ENCODE results near the gene TRIM26. TPM values are rescaled to one million over a fixed set of nuclear protein-coding genes. Genes with fewer than 3 reads are reported as not detected.

The TRIM26 gene
- total RNA-seq, 4 donors from 2014 or later = 19.5 to 92.0 (median 53.2) TPM

DNA sequence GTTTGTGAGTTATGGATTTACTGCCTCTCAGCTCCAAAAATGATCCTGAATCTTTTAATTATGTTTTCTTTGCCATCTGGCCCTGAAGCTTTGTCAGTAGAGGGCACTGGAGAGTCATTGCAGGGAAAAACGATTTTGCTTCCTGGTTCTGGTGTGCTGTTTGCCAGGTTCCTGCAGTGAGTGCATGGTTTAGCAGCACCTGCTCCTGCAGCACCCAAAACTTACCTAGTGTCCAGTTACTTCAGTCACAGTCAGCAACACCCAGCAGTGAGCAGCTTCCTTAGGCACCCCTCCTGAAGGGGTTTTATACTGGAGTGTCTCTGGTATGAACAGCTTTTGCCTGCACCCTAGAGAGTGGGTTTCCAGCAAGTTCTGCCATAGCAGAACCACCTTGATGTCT, 6.0 kb upstream of the TRIM26 start:
- Histone ChIP-seq H3K4me1 (peaks cover 3 to 8% (median 4%) of the 10 kb centered on the region in 4 donors), H3K4me3 (no peak overlapping the region), H3K9me3 (peaks cover 7% of the 10 kb centered on the region in 2 donors), H3K36me3 (no peaks in the 10 kb centered on the region), H3K27ac (no peak overlapping the region), H3K27me3 (no peaks in the 10 kb centered on the region)
- in situ Hi-C loops (cut with MboI; ENCODE audit: low pct_ligation_motif_present in 1 of 4, low pct_unique_long_range_greater_than_20kb in 1 of 4, low sequenced_read_pairs in 3 of 4) = no loop called here
- 0% methylated on average over 1 of the region's 1 CpG; no CpG with 5 or more reads in 1 of the 2 donors for WGBS, 2 donors (ENCODE audit: low coverage in 1 of 2)
- DNase-seq = peak; percentile 64
- intact Hi-C loops (cut with DNase I; ENCODE audit: low total_unique reads) = no loop called here
- TF ChIP-seq, protein P1, sequence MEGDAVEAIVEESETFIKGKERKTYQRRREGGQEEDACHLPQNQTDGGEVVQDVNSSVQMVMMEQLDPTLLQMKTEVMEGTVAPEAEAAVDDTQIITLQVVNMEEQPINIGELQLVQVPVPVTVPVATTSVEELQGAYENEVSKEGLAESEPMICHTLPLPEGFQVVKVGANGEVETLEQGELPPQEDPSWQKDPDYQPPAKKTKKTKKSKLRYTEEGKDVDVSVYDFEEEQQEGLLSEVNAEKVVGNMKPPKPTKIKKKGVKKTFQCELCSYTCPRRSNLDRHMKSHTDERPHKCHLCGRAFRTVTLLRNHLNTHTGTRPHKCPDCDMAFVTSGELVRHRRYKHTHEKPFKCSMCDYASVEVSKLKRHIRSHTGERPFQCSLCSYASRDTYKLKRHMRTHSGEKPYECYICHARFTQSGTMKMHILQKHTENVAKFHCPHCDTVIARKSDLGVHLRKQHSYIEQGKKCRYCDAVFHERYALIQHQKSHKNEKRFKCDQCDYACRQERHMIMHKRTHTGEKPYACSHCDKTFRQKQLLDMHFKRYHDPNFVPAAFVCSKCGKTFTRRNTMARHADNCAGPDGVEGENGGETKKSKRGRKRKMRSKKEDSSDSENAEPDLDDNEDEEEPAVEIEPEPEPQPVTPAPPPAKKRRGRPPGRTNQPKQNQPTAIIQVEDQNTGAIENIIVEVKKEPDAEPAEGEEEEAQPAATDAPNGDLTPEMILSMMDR (IDR thresholded peaks at IDR 0.05) = peak; percentile 71 to 84 (median 82)
- no peak for TF ChIP-seq POLR2A (IDR thresholded peaks at IDR 0.05)

DNA sequence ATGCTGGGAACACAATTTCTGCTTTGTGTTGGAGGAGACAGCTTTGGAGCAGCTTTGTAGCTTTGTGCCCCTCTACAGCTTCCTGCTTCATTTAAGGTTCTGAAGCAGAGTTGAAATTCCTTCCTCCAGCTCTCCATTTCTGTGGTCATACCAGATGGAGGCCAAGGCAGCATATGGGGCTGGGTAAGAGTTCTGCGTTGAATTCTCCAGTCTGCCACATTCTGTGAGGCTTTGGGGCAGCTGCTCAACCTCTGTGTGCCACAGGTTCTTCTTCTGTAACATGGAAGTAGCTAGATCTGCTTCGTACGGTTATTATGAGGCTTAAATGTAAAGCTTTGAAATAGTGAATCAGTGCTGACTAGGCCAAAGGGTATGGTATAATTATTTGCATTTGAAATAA, 2.9 kb upstream of the TRIM26 start:
- no peak for TF ChIP-seq EP300 (IDR thresholded peaks at IDR 0.05; ENCODE audit: low read depth)
- TF ChIP-seq, protein P1 (IDR thresholded peaks at IDR 0.05) = no peak
- H3K4me3 ChIP-seq = no peak overlapping the region
- H3K27ac ChIP-seq = no peak overlapping the region
- in situ Hi-C loops (cut with MboI; ENCODE audit: low pct_ligation_motif_present in 1 of 4, low pct_unique_long_range_greater_than_20kb in 1 of 4, low sequenced_read_pairs in 3 of 4) = no loop called here
- DNase-seq = no peak
- 72 to 80% methylated on average over 2 to 3 of the region's 3 CpGs for WGBS, 2 donors (ENCODE audit: low coverage in 1 of 2)
- H3K4me1 ChIP-seq = peaks cover 13 to 23% (median 19%) of the 10 kb centered on the region in 4 donors
- no peaks in the 10 kb centered on the region for H3K27me3 ChIP-seq
- H3K36me3 ChIP-seq = no peaks in the 10 kb centered on the region
- intact Hi-C loops (cut with DNase I; ENCODE audit: low total_unique reads) = no loop called here
- H3K9me3 ChIP-seq = no peaks in the 10 kb centered on the region

DNA sequence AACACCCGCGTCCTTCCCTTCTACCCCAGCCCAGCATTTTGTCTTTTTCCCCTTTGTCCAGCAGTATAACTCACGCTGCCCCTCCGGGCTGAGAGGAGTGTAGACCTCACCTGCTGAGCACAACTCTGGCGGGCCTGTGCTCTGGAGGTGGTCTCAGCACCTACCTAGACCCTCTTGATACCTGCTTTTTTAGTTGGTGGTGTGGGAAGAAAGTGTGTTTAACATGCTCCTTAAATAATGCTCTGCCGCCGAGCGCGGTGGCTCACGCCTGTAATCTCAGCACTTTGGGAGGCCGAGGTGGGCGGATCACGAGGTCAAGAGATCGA, 1.4 kb upstream of the TRIM26 start:
- Histone ChIP-seq H3K4me1 (peaks cover 22 to 36% (median 27%) of the 10 kb centered on the region in 4 donors), H3K9me3 (no peaks in the 10 kb centered on the region), H3K4me3 (peak overlapping the region; percentile 66 to 75 (median 72)), H3K27ac (peak overlapping the region; percentile 94 to 99 (median 98)), H3K27me3 (no peaks in the 10 kb centered on the region), H3K36me3 (no peaks in the 10 kb centered on the region)
- in situ Hi-C loops (cut with MboI; ENCODE audit: low pct_ligation_motif_present in 1 of 4, low pct_unique_long_range_greater_than_20kb in 1 of 4, low sequenced_read_pairs in 3 of 4) (no loop called here), intact Hi-C loops (cut with DNase I; ENCODE audit: low total_unique reads) (loop anchor here (5.0 kb wide), 1 partner anchor 113 kb away; the partner anchor contains the start of gene TRIM39)
- WGBS, 2 donors (ENCODE audit: low coverage in 1 of 2) = 64% methylated on average over 14 of the region's 14 CpGs; no CpG with 5 or more reads in 1 of the 2 donors
- TF ChIP-seq POLR2AphosphoS5 (IDR thresholded peaks at IDR 0.05) = no peak
- TF ChIP-seq, protein P1 (IDR thresholded peaks at IDR 0.05) = no peak
- no peak for TF ChIP-seq POLR2A (IDR thresholded peaks at IDR 0.05)
- no peak for TF ChIP-seq EP300 (IDR thresholded peaks at IDR 0.05; ENCODE audit: low read depth)
- no peak for DNase-seq

DNA sequence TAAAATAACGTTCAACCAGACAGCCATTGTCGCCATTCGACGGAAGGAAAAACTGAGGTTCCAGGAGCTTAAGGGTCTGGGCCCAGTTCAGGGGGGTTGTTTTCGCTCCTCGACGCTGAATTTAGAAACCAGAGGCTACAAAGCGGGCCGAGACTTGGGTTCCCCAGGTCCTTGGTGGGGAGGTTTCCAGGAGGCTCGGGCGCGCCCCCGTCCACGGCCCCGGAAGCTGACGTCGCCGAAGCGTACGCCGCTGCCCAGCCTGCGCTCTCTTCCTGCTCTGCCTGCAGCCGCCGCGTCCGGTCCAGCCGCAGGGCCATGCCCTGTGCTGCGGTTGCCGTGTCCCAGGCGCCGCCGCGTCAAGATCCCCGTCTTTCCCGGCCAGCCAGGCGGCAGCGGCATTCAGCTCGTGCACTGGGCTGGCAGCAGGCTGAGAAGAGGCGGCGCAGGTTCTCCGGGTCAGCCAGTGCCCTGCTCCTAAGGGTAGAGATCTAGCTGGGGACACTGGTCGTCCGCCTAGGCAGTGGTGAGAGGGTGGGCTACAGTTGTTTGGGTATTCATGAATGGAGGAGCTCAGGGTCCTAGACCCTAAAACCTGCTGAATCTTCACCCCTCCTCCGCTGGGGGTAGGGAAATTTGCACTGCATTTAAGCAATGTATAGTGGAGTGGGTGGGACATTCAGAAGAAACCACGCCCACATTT, 901 bp upstream of the TRIM26 start:
- WGBS, 2 donors (ENCODE audit: low coverage in 1 of 2) = 1% methylated on average over 27 of the region's 45 CpGs; no CpG with 5 or more reads in 1 of the 2 donors
- in situ Hi-C loops (cut with MboI; ENCODE audit: low pct_ligation_motif_present in 1 of 4, low pct_unique_long_range_greater_than_20kb in 1 of 4, low sequenced_read_pairs in 3 of 4) (no loop called here), intact Hi-C loops (cut with DNase I; ENCODE audit: low total_unique reads) (loop anchor here (5.0 kb wide), 1 partner anchor 113 kb away; the partner anchor contains the start of gene TRIM39)
- Histone ChIP-seq H3K27ac (peak overlapping the region; percentile 94 to 99 (median 98)), H3K27me3 (no peaks in the 10 kb centered on the region), H3K4me3 (peak overlapping the region; percentile 66 to 75 (median 72)), H3K36me3 (no peaks in the 10 kb centered on the region), H3K4me1 (peaks cover 24 to 36% (median 28%) of the 10 kb centered on the region in 4 donors), H3K9me3 (no peaks in the 10 kb centered on the region)
- DNase-seq = peak; percentile 91
- no peak for TF ChIP-seq EP300 (IDR thresholded peaks at IDR 0.05; ENCODE audit: low read depth)
- TF ChIP-seq, protein P1 (IDR thresholded peaks at IDR 0.05) = peak in 1 of 5 experiments; percentile 17
- TF ChIP-seq POLR2A (IDR thresholded peaks at IDR 0.05) = peak; percentile 94
- peak; percentile 90 to 98 (median 97) for TF ChIP-seq POLR2AphosphoS5 (IDR thresholded peaks at IDR 0.05)

All from transverse colon (tissue), 4 donors.